ENCODE data around the gene RASGEF1C.

RASGEF1C gene

DNA sequence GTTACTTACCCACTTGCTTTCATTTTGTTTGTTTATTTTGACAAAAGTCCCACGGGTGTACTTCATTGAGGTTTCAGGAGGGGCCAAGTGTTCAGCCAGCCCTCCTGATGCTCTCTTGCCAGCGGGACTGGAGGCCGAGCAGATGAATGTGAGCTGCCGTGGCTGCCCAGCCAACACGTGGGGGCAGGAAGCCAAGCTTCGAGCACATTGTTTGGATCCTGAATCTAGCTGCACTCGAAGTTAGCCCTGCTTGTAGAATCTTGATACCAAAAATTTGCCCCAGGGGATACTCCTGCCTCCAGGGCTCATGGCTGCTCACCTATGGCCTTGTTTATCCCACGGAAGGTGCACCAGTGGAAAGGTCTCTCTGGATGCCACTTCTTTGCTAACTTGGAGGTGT is 49.3 kb downstream of the RASGEF1C start:
- DNase-seq (ENCODE audit: low spot score) = no peak

DNA sequence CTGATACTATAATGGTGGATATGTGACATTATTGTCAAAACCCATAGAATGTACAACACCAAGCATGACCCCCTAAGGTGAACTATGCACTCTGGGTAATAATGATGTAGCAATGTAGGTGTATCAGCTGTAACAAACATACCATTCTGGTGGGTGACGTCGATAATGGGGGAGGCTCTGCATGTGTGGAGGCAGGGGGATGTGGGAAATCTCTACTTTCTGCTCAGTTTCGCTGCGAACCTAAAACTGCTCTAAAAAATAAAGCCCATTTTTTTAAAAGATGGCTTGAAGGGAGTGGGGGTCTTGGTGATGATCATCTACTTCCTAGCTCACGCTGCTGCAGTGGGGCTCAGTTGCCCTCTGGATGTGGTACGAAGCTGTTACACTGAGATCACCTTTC is 51.1 kb downstream of the RASGEF1C start:
- DNase-seq (ENCODE audit: low spot score) = no peak

DNA sequence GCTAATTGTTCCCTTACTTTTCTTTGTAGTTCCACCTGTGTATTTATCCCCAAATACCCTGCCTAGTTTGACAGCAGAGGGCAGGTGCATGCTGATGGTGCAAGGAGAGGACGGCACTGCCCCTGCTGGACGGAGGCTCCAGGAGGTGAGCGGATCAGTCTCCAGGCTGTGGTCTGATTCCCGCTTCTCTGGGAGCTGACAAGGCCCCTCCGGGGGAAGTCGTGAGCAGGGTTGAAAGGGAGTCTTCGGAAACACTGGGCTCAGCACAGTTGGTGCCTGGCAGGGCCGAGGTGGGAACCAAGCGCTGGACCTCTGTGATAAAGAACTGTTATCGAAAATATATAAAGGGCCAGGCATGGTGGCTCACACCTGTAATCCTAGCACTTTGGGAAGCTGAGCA is 52.9 kb downstream of the RASGEF1C start:
- DNase-seq (ENCODE audit: low spot score) = no peak

DNA sequence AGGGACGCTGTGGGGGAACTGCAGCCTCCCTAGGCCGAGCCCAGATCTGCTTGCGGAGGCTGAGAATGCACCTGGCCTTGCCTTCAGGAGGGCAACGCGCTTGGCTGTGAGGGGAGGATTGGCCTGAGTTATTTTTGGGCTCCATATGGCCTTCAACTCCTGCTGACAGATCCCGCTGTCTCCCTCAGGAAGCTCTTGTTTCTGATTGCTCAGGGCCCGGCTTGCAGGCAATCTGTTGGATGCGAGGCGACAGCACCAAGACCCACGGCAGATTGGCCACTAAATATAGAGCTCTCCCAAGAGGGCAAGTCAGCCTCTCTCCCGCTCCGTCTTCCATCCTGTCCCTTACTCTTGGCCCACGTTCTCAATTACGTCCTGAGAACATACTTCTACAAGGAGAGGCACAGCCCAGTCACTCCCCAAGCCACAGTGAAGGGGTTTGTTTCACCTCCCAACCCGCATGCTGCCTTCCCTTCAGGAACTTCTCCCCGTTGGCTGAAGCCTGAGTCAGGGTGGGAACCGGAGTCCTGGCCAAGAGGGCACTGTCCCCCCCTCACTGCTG is 53.6 kb downstream of the RASGEF1C start:
- no peak for DNase-seq (ENCODE audit: low spot score)

DNA sequence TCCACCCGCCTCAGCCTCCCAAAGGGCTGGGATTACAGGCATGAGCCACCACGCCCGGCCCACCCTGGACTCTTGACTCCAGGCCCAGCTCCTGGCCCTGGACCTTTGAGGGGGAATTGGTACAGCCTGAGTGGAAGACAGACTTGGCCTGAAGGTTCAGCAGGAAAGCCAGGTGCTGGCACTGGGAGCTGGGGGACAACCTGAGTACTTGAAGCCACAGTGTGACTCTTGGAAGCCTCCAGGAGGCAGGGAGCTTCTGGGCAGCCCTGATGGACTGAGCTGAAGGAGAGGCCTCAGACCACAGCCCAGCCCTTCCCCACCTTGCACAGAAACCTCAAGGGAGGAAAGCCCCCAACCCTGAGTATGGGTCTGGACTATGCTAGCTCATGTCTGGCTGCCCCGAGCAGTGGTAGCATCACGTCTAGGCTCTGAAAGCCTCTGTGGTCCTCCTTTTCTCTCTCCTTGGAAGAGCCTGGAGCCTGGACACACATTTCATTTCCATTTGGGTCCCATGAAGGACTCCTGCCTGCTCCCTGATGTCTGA is 54.1 kb downstream of the RASGEF1C start:
- no peak for DNase-seq (ENCODE audit: low spot score)

DNA sequence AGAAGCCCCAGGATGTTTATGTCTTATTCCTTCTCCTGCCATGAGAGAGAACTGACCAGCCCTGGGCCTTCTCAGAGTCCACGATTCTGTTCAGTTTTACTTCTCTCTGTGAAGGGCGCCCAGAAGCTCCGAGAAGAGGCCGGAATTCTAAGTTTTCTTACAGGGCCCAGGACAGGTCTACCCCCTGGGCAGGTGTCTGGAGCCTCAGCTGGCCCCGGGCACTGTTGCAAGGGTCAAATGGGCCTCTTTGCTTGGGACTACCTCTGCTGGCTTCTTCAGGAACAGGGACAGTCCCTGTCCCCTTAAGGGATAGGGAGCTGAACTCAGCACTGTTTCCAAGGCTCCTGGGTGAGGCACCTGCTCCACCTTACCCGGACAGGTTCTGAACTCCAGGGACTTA is 55.0 kb downstream of the RASGEF1C start:
- DNase-seq (ENCODE audit: low spot score) = no peak

DNA sequence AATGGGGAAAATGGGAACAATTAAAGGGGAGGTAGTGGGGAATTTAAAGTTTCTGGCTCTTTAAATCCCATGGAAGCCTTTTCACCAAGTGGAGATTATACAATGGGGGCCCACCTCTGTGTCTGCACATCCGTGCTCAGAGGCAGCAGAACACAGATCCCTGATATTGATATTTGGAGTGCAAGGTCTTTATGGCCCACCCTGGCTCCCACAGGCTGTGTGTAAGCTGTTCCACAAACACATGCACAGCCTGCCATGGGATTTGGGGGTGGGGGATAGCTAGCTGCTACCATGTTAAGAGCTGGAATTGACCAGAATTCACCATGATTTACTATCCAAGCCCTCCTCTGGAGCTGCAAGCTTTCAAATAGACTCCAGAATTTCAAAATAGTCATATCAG is 55.9 kb downstream of the RASGEF1C start:
- DNase-seq (ENCODE audit: low spot score) = no peak

DNA sequence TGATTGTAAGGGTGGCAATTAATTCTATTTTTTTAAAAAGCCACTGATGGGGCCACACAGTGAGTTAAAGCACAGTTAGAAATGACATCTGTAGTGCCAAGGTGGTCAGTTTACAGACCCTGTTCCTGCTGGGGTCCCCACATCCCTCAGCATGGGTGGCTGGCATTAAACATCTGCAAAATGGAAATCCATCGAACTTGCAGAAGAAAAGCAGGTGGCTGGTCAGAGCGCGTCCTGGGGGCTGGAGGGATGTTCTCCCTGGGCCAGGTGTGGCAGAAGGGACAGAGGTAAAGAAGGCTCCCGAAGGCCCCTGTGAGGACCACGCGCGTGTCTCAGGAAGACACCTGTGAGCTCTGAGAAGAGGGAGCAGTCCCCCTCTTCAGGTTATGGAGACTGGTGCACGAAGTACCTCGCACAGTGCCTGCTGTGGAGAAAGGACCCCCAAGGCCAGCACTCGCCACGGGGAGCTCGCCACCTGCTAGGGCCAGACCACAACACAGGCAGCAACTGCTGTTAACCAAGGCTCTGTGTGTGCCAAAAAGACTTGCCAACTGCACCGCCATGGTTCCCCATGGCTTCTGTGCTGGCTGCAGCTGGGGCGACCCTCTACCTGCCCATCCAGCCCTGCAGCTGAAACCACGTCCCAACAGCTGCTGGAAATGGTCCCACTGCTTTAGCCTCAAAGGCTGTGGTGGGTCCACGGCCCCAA is 65.2 kb downstream of the RASGEF1C start:
- no peak for DNase-seq (ENCODE audit: low spot score)

DNA sequence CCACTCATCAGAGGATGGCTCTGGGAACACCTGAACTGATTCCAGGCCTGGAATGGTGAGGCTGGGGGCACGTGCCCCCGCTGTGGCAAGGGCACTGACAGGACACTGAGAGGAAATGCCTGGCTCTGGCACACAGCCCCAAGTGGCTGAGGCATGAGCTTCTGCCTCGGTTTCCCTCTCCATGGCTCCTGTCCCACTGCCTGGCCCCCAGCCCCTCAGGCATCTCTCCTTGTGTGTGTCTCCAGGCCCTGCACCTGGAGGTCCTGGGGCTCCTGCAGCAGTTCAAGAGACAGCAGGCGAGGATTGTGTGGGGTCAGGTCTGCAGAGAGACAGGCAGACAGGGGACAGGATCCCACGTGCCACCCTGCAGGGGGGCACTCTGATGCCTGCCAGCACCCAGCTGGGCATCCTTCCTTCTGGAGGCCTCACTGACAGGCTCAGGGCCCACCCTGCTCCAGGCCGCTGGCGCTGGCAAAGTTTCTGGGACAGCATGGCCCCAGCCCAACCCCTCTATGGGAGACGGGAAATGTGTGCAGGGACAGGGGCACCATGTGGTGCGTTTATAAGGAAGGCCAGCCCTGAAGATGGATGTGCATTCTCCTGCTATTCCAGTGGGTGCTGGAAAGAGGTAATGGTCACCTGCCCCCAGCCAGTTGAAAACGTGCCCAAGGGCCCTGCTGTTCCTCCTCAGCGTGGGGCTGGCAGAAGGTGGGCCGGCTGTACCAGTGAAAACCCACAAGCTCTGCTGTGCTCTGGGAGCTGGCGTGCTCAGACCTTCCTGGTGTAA is 66.0 kb downstream of the RASGEF1C start:
- no peak for DNase-seq (ENCODE audit: low spot score)

DNA sequence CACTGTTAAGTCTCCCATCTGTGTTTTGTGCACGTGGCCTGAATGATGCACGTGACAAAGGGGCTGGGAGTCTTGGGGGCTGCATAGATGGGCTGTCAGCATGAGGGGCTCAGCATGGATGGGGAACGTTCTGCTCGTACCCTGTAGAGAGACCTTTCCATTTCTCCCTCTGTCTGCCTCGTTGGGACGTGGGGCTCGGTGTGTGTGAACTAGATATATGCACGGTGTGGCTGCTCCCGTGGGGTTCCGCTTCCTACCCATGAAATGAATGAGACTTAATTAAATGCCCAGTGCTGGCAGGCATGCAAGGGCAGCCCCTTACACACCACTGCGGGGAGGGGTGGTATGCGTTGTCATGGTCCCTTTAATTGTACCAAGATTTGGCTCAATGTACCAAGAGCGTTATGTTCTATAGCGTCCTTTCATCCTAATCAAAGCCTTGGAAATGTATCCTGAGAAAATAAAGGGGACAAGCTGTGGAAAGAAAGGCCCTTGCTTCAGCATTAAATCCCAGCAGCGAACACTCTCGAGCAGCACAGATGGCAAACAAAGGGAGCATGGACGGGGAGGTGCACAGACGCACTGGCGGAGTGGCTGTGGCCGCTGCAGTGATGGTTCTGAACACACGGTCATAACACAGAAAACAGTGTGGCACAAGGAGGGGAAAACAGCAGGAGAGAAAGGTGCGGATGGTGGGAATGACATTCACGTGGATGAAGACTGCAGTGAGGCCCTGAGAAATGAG is 66.8 kb downstream of the RASGEF1C start:
- DNase-seq (ENCODE audit: low spot score) = no peak

DNA sequence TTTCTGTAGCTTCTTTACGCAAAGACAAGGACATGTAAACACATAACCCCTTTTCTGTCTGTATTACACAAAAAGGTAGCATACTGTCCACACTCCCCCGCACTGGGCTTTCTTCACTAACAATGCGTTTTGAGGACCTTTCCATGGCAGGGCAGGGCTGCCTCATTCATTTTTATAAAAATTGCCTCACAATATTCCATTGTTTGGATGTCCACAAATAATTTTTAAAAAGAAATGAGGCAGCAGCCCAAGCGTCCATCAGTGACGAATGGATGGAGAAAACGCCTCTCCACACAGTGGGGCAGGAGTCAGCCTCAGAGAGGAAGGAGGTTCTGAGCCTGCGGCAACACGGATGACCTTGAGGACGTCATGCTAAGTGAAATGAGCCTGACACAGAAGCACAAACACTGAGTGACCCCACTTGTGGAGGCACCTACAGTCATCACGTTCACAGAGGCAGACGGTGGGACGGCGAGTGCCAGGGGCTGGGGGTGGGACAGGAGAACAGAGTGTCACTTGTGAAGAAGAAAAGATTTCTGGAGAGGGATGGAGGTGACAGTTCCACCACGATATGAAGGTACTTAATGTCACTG is 67.8 kb downstream of the RASGEF1C start:
- no peak for DNase-seq (ENCODE audit: low spot score)

DNA sequence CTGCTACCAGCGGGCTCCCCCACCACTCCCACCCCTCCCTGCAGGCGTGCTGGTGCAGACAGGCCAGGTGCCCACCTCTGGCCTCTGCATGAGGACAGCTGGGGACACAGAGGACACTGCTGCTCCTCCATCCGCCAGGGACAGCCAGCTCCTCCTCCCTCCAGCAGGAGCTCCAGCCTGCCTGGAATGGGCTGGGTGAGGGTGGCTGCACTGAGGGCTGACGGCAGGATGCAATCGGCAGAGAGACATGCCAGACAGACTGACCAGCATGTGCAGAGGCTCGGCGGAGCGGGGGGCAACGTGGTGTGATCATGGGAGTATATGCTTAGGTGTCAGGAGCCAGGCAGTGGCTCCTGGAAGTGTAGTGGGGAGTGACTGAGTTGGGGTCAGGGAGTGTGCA is 68.4 kb downstream of the RASGEF1C start:
- no peak for DNase-seq (ENCODE audit: low spot score)

DNA sequence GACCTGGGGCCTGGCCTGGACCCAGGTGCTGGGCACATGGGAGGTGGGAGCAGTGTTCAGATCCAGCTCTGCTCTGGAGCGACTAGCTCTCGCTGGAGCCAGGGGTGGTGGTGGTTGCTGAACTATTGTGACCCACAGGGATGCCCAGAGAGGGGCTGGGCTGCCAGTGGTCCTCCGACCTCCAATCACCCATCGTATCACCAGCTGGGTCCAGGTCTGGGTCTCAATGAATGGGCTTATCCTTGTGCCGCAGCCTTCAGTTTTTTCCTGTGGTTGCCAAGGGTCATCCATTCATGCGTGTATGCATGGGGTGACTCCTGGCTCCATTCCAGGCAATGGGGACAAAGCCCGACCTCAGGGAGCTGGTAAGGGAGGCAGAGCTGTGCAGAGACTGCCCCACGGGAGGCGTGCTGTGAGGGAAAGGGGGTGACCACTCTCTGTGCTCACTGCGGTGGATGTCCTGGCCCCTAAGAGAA is 68.9 kb downstream of the RASGEF1C start:
- no peak for DNase-seq (ENCODE audit: low spot score)

DNA sequence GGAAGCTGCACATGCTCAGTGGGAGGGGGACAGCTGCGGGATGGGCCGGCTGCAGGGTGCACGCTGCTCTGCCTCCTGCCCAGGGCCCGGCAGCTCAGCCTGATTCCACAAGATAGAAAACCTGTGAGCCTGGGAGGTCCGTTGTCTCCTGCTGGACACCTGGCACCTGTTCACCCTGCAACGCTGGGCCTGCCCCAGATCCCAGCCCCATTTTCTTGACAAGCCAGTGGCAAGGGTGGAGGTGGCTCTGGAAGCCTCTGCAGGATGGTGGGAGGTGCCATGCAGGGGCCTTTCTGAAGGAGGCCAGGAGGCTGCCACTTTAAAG is 69.3 kb downstream of the RASGEF1C start:
- DNase-seq (ENCODE audit: low spot score) = no peak

DNA sequence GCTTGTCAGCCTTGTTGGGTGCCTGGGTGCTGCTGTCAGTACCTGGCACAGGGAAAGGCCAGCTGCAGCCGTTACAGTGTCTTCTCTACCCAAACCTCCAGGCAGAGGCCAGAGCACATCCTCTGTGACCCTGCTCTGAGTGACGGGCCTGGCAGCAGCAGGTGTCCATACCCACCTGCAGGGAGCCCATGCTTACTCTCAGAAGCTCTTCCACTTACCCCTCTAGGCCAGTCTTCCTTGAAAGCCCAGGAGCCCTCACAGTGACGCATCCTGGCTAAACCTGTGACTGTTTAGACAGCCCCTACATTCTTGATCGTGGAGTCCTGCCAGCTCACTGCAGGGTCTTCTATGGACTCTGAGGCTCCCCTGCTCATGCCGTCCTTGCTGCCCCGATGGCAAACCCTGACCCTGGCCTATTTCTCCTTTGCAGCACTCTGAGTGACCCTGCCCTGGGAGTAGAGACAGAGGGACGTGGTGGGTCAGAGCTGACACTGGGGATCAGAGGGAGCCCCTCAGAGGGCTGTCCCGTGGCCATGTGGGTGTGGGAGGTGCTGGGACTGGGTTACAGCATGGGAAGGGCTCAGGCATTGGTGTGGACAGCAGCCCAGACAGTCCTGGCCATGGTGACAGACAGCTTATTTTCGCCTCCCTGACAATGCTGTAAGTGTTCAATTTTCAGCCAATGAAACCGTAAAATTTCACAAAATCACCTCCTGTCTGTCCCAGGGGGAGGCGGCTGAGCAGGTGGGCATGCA is 69.9 kb downstream of the RASGEF1C start:
- DNase-seq (ENCODE audit: low spot score) = no peak

DNA sequence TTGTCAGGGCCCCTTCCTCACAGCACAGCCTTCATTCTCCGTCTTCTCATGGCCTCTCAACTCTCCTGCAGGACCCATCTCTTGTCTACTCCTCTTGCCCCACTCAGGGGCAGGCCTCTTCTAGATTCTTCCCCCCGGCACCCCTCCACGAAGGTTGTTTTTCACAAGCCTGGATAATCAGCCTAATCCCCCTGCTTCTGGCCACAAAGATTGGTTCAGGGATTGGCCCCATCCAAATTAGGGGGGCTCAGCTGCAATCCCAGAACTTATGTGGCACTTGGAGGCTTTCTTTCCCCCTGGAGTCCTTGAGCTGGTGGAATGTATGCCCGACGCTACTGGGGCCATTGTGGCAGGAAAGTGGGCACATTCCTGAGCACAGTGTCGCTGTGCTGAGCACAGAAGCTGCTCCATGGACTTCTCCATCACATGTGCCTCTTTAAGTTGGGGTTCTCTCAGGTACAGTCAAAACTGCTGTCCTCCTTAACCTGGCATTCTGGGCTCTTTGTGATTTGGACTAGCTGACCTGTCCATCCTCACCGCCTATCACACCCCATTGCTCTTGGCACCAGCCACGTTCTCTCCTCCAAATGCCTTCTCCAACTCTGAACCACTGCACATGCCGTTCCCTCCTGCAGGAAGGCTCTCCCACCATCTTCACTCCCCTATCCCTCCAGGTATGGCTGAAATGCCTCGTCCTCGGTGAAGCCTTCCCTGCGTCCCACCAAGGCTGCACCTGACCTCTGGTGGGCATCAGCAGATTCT is 70.6 kb downstream of the RASGEF1C start:
- DNase-seq (ENCODE audit: low spot score) = no peak

DNA sequence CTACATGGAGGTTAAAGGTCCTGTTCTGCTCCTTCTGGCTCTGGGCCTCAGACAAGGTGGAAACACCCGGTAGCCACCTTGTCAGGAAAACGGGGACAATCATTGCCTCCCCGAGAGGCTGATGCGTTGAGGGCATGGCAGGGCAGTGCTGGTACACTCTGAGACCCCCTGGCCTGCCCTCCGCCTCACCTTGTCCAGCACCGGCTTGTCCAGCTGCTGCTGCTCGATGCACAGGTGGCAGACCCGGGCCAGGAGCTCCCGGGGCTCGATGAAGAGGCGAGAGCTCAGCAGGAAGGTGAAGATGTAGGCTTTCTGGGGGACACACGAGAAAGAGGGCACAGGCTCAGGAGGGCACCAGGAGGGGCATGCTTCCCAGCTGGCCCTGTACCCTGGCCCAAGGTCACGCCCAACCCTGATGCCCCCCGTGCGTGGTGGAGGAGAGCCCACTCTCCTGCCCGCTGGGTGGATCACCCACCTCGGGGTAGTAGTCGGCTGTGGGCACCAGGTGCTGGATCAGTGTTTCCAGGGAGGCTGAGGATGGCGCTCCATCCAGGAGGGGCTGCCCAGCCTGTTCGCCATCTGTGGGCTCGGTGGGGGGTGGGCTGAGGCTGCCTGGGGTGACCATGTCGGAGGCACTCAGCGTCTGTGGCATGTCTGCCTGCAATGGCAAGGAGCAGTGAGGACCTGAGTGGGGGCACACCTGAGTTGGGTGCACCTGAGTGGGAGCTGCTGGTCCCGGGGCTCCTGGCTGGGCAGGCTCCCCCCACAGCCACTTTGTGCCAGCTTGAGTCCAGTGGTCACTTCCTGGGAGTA is 71.4 kb downstream of the RASGEF1C start:
- DNase-seq (ENCODE audit: low spot score) = no peak

DNA sequence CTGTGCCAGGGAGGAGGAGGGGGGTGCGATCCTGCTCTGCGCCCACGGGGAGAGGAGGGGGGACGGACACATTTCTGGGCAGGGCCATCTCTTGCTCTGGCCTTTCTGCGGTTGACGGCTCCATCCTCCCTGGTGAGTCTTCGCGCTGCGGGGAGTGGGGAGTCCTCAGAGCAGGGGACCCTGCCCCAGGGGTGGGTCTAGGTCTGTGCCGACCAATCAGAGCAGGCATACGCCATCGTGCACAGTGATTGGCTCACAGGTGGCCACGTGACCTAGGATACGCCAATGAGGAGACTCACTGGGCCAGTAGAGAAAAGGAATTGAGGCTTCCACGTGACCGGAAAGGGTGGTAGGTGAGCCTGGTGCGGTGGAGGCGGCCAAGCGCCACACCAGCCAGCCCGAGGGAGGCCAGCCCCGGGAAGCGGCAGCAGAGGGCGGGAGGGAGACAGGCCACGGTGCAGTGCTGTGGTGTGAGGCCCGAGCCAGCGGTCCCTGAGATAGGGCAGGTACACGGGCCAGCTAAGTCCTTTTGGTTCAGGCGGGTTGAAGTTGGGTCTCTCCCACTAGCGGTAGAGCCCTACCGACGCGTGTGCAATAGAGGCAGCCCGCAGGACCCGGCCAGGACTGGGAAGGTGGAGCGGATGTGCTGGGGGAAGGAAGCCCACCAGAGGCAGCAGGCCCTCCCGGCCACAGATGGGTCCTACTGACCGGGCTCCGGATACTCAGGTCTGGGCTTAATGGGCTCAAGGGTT is 72.2 kb downstream of the RASGEF1C start:
- no peak for DNase-seq (ENCODE audit: low spot score)
